GM18909 (cell line): ENCODE results near the gene ZNF574.

ENCODE experiments used
- ATAC-seq: cut with Tn5 transposase; IDR thresholded peaks from one replicate; pipeline ENCODE4 v1.9.1; 2021; ENCODE audit warnings: mild to moderate bottlenecking; ENCODE audit not compliant: unreplicated experiment, poor library complexity

Gene ZNF574

GRCh38 chr19:42053037-42053935 is 22.7 kb upstream of the ZNF574 start:
- ATAC-seq = no peak

GRCh38 chr19:42054205-42054604 is 21.8 kb upstream of the ZNF574 start:
- ATAC-seq = no peak

- ATAC-seq = no peak
Observed at GRCh38 chr19:42057846-42058245, 18.1 kb upstream of the ZNF574 start.

- no peak for ATAC-seq
Observed at GRCh38 chr19:42059196-42059595, 16.8 kb upstream of the ZNF574 start.

GRCh38 chr19:42060117-42060516 is 15.8 kb upstream of the ZNF574 start:
- ATAC-seq = no peak

GRCh38 chr19:42062381-42062780 is 13.6 kb upstream of the ZNF574 start:
- ATAC-seq = no peak

GRCh38 chr19:42064432-42064831 is 11.5 kb upstream of the ZNF574 start:
- no peak for ATAC-seq

GRCh38 chr19:42065051-42065450 is 10.9 kb upstream of the ZNF574 start:
- ATAC-seq = no peak

- ATAC-seq = no peak
Observed at GRCh38 chr19:42065511-42065910, 10.5 kb upstream of the ZNF574 start.

- ATAC-seq = no peak
Observed at GRCh38 chr19:42066075-42066754, 9.8 kb upstream of the ZNF574 start.

GRCh38 chr19:42067315-42067888 is 8.6 kb upstream of the ZNF574 start:
- ATAC-seq = no peak

GRCh38 chr19:42068361-42068755 is 7.6 kb upstream of the ZNF574 start:
- ATAC-seq = no peak

GRCh38 chr19:42068756-42069571 is 7.0 kb upstream of the ZNF574 start:
- ATAC-seq = no peak

GRCh38 chr19:42069619-42070351 is 6.2 kb upstream of the ZNF574 start, which contains the start of gene GRIK5:
Gene GRIK5 (minus strand): TSS chr19:42070206. CDS start chr19:42065770, 4,436 bp downstream.
- no peak for ATAC-seq

GRCh38 chr19:42071247-42071646 is 4.7 kb upstream of the ZNF574 start:
- ATAC-seq = no peak

- no peak for ATAC-seq
Observed at GRCh38 chr19:42074513-42075363, 1.2 kb upstream of the ZNF574 start.

- ATAC-seq = peak; percentile 2
Observed at GRCh38 chr19:42075364-42075615, 676 bp upstream of the ZNF574 start.

- no peak for ATAC-seq
Observed at GRCh38 chr19:42076380-42076944, 496 bp downstream of the ZNF574 start.

GRCh38 chr19:42078058-42078457 is 2.1 kb downstream of the ZNF574 start:
- ATAC-seq = no peak
